Measurements from ENCODE around the gene IPMK. TPM values are rescaled to one million over a fixed set of nuclear protein-coding genes. Genes with fewer than 3 reads are reported as not detected.
"Not testable (repeated sequence)": the region's sequence is repeated elsewhere in the genome, so short reads cannot be mapped to it uniquely, and the experiment has no call there.

The IPMK gene
- total RNA-seq, 2 donors from 2014 or later = 10.4 to 34.6 TPM

DNA sequence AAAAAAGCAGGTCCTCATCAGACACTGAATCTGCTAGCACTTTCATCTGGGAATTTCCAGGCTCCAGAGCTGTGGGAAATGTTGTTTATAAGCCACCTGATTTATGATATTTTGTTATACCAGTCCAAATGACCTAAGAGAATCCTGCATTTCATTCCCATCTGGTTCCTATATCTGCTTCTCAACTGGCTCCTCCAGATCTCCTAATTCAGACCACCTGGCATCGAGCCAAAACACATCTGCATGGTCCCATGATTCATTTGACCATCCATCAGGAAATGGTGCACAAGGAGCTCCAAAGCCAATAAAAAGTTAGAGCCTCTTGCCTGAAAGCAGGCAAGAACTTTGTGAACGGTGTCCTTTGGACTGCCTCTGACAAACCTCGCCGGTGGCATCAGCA is 108.9 kb downstream of the IPMK start:
- Histone ChIP-seq H3K9ac (ENCODE audit: low read depth in 2 of 2, low read length in 2 of 2) (no peak overlapping the region), H3K9me3 (no peaks in the 10 kb centered on the region), H3K27ac (no peak overlapping the region), H3K36me3 (no peaks in the 10 kb centered on the region), H3K4me1 (no peaks in the 10 kb centered on the region), H3K27me3 (no peaks in the 10 kb centered on the region), H3K4me3 (no peak overlapping the region)
- intact Hi-C loops (cut with DNase I) = loop anchor here (10.0 kb wide), 1 partner anchor 444 kb away; no protein-coding TSS in a partner anchor
- no peak for DNase-seq
- TF ChIP-seq, protein P1, sequence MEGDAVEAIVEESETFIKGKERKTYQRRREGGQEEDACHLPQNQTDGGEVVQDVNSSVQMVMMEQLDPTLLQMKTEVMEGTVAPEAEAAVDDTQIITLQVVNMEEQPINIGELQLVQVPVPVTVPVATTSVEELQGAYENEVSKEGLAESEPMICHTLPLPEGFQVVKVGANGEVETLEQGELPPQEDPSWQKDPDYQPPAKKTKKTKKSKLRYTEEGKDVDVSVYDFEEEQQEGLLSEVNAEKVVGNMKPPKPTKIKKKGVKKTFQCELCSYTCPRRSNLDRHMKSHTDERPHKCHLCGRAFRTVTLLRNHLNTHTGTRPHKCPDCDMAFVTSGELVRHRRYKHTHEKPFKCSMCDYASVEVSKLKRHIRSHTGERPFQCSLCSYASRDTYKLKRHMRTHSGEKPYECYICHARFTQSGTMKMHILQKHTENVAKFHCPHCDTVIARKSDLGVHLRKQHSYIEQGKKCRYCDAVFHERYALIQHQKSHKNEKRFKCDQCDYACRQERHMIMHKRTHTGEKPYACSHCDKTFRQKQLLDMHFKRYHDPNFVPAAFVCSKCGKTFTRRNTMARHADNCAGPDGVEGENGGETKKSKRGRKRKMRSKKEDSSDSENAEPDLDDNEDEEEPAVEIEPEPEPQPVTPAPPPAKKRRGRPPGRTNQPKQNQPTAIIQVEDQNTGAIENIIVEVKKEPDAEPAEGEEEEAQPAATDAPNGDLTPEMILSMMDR (IDR thresholded peaks at IDR 0.05) = no peak

DNA sequence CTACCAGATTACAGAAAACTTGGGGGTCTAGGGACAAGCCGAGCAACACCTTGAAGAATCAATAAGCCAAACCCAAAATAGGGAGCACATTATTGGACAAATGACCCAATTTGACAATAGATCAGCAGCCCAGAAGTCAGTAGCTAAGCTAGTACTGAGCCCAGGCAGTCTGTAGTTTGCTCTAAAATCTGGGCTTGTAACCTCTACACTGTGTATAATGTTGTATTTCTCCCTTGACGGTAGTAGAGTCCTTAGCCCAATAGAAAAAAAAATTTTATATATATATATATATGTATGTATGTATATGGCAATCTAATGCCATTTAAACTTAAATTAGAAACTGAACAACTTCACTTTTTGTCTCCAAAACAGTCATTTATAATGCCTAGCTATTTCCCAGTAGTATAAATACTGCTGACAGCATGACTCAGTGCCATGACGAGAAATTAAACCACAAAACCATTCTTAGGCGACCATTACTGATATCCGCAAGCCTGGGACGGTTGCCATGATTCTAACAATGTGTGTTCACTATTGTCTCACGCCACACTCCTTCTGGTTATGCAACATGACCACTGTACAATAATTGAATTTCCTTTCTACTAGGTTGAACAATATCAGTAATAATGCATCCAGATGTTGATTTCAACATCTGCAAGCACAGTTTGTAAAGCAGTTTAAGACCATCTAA is 110.5 kb downstream of the IPMK start:
- DNase-seq = no peak
- H3K9ac ChIP-seq (ENCODE audit: low read depth in 2 of 2, low read length in 2 of 2) = no peak overlapping the region
- H3K4me1 ChIP-seq = no peaks in the 10 kb centered on the region
- H3K4me3 ChIP-seq = no peak overlapping the region
- no peaks in the 10 kb centered on the region for H3K36me3 ChIP-seq
- intact Hi-C loops (cut with DNase I) = loop anchor here (10.0 kb wide), 1 partner anchor 442 kb away; no protein-coding TSS in a partner anchor
- no peaks in the 10 kb centered on the region for H3K27me3 ChIP-seq
- TF ChIP-seq, protein P1 (IDR thresholded peaks at IDR 0.05) = no peak
- no peaks in the 10 kb centered on the region for H3K9me3 ChIP-seq
- H3K27ac ChIP-seq = no peak overlapping the region

DNA sequence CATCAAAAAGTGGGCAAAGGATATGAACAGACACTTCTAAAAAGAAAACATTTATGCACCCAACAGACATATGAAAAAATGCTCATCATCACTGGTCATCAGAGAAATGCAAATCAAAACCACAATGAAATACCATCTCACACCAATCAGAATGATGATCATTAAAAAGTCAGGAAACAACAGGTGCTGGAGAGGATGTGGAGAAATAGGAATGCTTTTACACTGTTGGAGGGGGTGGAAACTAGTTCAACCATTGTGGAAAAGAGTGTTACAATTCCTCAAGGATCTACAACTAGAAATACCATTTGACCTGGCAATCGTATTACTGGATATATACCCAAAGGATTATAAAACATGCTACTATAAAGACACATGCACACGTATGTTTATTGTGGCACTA is 111.8 kb downstream of the IPMK start:
- H3K4me3 ChIP-seq; H3K27me3 ChIP-seq; DNase-seq; H3K36me3 ChIP-seq; H3K27ac ChIP-seq; H3K9me3 ChIP-seq; H3K9ac ChIP-seq (ENCODE audit: low read depth in 2 of 2, low read length in 2 of 2); H3K4me1 ChIP-seq: not testable (repeated sequence)
- intact Hi-C loops (cut with DNase I) = loop anchor here (10.0 kb wide), 1 partner anchor 441 kb away; no protein-coding TSS in a partner anchor

DNA sequence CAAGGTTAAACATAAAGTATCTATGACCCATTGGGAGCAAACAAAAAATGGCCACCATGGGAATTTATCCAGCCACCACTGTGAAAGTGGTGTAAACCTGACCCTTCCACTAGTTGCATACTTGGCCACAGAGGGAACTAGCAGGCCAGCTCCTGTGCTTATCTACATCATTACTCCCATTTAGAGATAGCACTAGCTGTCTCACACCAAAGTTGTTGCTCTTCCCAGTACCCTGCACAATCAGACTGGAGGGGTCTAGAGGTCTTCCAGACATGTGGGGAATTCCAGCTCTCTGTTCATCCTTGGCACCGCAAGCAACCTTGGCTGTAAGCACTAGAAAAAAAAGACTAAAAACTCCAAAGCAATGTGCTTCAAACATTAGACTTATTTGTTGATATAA is 113.9 kb downstream of the IPMK start:
- no peak overlapping the region for H3K4me3 ChIP-seq
- H3K36me3 ChIP-seq = no peaks in the 10 kb centered on the region
- H3K9ac ChIP-seq (ENCODE audit: low read depth in 2 of 2, low read length in 2 of 2) = no peak overlapping the region
- TF ChIP-seq, protein P1 (IDR thresholded peaks at IDR 0.05) = no peak
- intact Hi-C loops (cut with DNase I) = loop anchor here (5.0 to 10.0 kb wide), 2 partner anchors 439 to 811 kb away; no protein-coding TSS in a partner anchor
- no peaks in the 10 kb centered on the region for H3K27me3 ChIP-seq
- no peaks in the 10 kb centered on the region for H3K4me1 ChIP-seq
- H3K9me3 ChIP-seq = no peaks in the 10 kb centered on the region
- H3K27ac ChIP-seq = no peak overlapping the region
- DNase-seq = no peak

DNA sequence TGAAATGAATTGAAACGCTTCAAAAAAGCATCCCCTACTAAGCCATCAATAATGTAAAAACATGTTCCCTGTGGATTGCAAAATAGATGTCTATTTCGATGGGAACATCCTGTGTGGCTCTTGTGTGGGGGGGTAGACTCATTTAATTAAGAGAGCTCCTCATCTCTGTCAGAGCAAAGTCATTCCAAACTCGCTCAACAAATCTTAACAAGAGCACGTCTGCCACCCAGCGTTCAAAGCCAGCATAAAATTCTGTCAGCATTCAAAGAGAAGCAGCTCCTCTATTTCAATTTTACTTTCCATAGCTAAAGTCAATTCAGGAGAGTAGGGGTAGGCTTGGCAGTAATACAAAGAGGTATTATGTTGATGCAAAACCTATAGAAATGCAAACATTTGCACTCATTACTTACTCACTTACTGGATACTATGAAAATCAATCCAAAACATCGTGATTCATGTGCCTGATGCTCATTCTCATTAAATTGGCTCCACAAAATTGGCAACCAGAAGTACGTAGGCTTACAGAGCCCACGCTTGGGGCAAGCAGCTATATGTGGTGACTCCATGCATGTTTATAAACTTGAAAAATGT is 114.9 kb downstream of the IPMK start:
- H3K36me3 ChIP-seq = no peaks in the 10 kb centered on the region
- intact Hi-C loops (cut with DNase I) = loop anchor here (5.0 to 10.0 kb wide), 2 partner anchors 438 to 810 kb away; no protein-coding TSS in a partner anchor
- no peak overlapping the region for H3K9ac ChIP-seq (ENCODE audit: low read depth in 2 of 2, low read length in 2 of 2)
- no peak overlapping the region for H3K4me3 ChIP-seq
- H3K9me3 ChIP-seq = no peaks in the 10 kb centered on the region
- no peaks in the 10 kb centered on the region for H3K27me3 ChIP-seq
- no peak overlapping the region for H3K27ac ChIP-seq
- H3K4me1 ChIP-seq = no peaks in the 10 kb centered on the region
- DNase-seq = peak; percentile 59
- TF ChIP-seq, protein P1 (IDR thresholded peaks at IDR 0.05) = peak; percentile 49

DNA sequence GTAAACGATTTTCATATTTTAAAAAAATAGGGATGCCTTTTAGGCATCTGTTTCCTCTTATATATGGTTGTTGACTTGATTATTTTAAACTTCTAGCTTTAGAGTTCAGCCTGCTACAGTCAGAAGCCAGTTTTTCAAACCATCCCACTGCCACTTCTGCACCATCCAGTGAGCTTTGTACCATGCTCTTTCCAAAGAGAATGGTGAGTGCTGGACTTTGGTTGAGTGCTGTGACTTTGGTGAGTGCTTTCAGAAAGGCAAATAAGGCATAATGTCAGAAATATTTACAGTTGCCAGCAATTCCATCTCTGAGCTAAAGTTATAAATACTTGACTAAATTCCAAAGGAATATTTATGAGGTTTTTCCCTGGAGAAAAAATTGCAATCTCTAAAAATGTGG is 117.4 kb downstream of the IPMK start:
- Histone ChIP-seq H3K4me1 (no peaks in the 10 kb centered on the region), H3K27ac (no peak overlapping the region), H3K9ac (ENCODE audit: low read depth in 2 of 2, low read length in 2 of 2) (no peak overlapping the region), H3K9me3 (no peaks in the 10 kb centered on the region), H3K4me3 (no peak overlapping the region), H3K27me3 (no peaks in the 10 kb centered on the region), H3K36me3 (no peaks in the 10 kb centered on the region)
- DNase-seq = no peak
- intact Hi-C loops (cut with DNase I) = loop anchor here (5.0 to 10.0 kb wide), 2 partner anchors 435 to 808 kb away; no protein-coding TSS in a partner anchor
- TF ChIP-seq, protein P1 (IDR thresholded peaks at IDR 0.05) = no peak

All from colonic mucosa (tissue), 4 donors.